SK-N-SH treated with all-trans-retinoic acid at 6 μM for 48 hours (cell line): Measurements from ENCODE around the gene SMARCE1.
"Not testable (repeated sequence)": the region's sequence is repeated elsewhere in the genome, so short reads cannot be mapped to it uniquely, and the experiment has no call there.

Source experiments
- ATAC-seq: fragments of 200-7000 bp; cut with Tn5 transposase; 3 replicates; pipeline ENCODE4 v1.9.1; 2020; ENCODE audit warnings: mild to moderate bottlenecking, moderate library complexity
- ARNTL ChIP-seq: fragments of 450-650 bp; formaldehyde crosslinking; IDR thresholded peaks from 2 replicates; pipeline ENCODE4 v1.5.0; 2020; ENCODE audit warnings: low read depth, mild to moderate bottlenecking, moderate library complexity, borderline replicate concordance
- BACH2 ChIP-seq: fragments of 250-450 bp; sonication (Bioruptor Pico); IDR thresholded peaks from 2 replicates; pipeline ENCODE4 v1.9.0; 2021; ENCODE audit warnings: mild to moderate bottlenecking, borderline replicate concordance
- CSDC2 ChIP-seq: fragments of 250-450 bp; sonication (Bioruptor Pico); IDR thresholded peaks from 2 replicates; pipeline ENCODE4 v1.5.0; 2020; ENCODE audit warnings: mild to moderate bottlenecking, moderate library complexity
- ESRRG ChIP-seq: fragments of 250-450 bp; sonication (Bioruptor Pico); IDR thresholded peaks from 2 replicates; pipeline ENCODE4 v1.6.1; 2021; ENCODE audit warnings: mild to moderate bottlenecking
- GLIS3 ChIP-seq: fragments of 250-450 bp; sonication (Bioruptor Pico); IDR thresholded peaks from 2 replicates; pipeline ENCODE4 v1.5.0; 2020; ENCODE audit warnings: mild to moderate bottlenecking, moderate library complexity
- ISL1 ChIP-seq: fragments of 250-450 bp; sonication (Bioruptor Pico); IDR thresholded peaks from 2 replicates; pipeline ENCODE4 v2.1.2; 2022; ENCODE audit warnings: mild to moderate bottlenecking, moderate library complexity
- OSR1 ChIP-seq: fragments of 250-450 bp; sonication (Bioruptor Pico); IDR thresholded peaks from 2 replicates; pipeline ENCODE4 v1.8.0; 2022; ENCODE audit warnings: moderate library complexity, mild to moderate bottlenecking, inconsistent platforms
- ZC3H10 ChIP-seq: fragments of 250-450 bp; sonication (Bioruptor Pico); IDR thresholded peaks from 2 replicates; pipeline ENCODE4 v1.5.1; 2021; ENCODE audit warnings: mild to moderate bottlenecking, moderate library complexity
- ZFP30 ChIP-seq: fragments of 450-650 bp; formaldehyde crosslinking; IDR thresholded peaks from 2 replicates; pipeline ENCODE4 v1.5.0; 2022; ENCODE audit warnings: mild to moderate bottlenecking, moderate library complexity
- ZNF8 ChIP-seq: fragments of 450-650 bp; formaldehyde crosslinking; IDR thresholded peaks from 2 replicates; pipeline ENCODE4 v1.5.0; 2020; ENCODE audit warnings: mild to moderate bottlenecking, moderate library complexity
- TF ChIP-seq, protein P1 (sequence below): fragments of 250-450 bp; sonication (Bioruptor Pico); IDR thresholded peaks from 2 replicates; pipeline ENCODE4 v1.5.0; 2020; ENCODE audit warnings: mild to moderate bottlenecking, moderate library complexity
- TF ChIP-seq, protein P2 (sequence below): fragments of 250-450 bp; sonication (Bioruptor Pico); IDR thresholded peaks from 2 replicates; pipeline ENCODE4 v1.5.1; 2021; ENCODE audit warnings: mild to moderate bottlenecking, moderate library complexity
- TF ChIP-seq, protein P3 (sequence below): fragments of 250-450 bp; sonication (Bioruptor Pico); IDR thresholded peaks from 2 replicates; pipeline ENCODE4 v1.8.0; 2021; ENCODE audit warnings: low read depth, mild to moderate bottlenecking, moderate library complexity, borderline replicate concordance
- TF ChIP-seq, protein P4 (sequence below): fragments of 250-450 bp; sonication (Bioruptor Pico); IDR thresholded peaks from 2 replicates; pipeline ENCODE4 v1.5.1; 2020; ENCODE audit warnings: low read depth, mild to moderate bottlenecking, moderate library complexity

The SMARCE1 gene

DNA sequence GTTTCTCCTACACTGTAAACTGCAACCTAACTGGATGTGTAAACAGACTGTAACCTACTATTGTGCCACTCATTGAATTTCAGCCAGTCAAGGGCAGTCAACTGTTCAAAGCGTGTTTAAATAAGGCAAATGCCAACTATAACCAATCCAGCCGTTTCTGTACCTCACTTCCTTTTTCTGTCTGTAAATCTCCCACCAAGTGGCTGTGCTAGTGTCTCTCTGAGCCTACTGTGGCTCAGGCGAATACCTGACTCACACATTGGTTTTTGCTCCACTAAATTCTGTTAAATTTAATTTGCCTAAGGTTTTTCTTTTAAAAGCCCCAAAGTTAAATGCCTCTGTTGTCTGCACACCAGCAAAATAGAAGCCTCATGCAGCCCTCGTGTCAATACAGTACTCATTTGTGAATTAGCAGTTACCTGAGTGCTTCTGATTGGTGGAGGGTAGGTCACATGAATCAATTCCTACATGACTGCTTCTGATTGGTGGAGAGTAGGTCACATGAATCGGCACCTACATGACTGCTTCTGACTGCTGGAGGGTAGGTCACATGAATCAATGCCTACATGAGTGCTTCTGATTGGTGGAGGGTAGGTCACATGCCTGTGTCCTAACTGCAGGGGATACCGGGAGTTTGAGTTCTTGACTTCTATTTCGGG lies 51.2 kb downstream of the SMARCE1 start:
- ATAC-seq = peak; percentile 73
- TF ChIP-seq ESRRG (CRISPR knock-in tag) = no peak
- TF ChIP-seq, protein P1, sequence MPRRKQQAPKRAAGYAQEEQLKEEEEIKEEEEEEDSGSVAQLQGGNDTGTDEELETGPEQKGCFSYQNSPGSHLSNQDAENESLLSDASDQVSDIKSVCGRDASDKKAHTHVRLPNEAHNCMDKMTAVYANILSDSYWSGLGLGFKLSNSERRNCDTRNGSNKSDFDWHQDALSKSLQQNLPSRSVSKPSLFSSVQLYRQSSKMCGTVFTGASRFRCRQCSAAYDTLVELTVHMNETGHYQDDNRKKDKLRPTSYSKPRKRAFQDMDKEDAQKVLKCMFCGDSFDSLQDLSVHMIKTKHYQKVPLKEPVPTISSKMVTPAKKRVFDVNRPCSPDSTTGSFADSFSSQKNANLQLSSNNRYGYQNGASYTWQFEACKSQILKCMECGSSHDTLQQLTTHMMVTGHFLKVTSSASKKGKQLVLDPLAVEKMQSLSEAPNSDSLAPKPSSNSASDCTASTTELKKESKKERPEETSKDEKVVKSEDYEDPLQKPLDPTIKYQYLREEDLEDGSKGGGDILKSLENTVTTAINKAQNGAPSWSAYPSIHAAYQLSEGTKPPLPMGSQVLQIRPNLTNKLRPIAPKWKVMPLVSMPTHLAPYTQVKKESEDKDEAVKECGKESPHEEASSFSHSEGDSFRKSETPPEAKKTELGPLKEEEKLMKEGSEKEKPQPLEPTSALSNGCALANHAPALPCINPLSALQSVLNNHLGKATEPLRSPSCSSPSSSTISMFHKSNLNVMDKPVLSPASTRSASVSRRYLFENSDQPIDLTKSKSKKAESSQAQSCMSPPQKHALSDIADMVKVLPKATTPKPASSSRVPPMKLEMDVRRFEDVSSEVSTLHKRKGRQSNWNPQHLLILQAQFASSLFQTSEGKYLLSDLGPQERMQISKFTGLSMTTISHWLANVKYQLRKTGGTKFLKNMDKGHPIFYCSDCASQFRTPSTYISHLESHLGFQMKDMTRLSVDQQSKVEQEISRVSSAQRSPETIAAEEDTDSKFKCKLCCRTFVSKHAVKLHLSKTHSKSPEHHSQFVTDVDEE (CRISPR knock-in tag) = no peak
- TF ChIP-seq ARNTL (CRISPR knock-in tag) = no peak
- no peak for TF ChIP-seq GLIS3 (CRISPR knock-in tag)
- TF ChIP-seq CSDC2 = no peak
- TF ChIP-seq, protein P2, sequence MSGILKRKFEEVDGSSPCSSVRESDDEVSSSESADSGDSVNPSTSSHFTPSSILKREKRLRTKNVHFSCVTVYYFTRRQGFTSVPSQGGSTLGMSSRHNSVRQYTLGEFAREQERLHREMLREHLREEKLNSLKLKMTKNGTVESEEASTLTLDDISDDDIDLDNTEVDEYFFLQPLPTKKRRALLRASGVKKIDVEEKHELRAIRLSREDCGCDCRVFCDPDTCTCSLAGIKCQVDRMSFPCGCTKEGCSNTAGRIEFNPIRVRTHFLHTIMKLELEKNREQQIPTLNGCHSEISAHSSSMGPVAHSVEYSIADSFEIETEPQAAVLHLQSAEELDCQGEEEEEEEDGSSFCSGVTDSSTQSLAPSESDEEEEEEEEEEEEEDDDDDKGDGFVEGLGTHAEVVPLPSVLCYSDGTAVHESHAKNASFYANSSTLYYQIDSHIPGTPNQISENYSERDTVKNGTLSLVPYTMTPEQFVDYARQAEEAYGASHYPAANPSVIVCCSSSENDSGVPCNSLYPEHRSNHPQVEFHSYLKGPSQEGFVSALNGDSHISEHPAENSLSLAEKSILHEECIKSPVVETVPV (CRISPR knock-in tag) = no peak
- TF ChIP-seq ZNF8 (CRISPR knock-in tag) = no peak
- TF ChIP-seq ZFP30 (CRISPR knock-in tag) = no peak
- TF ChIP-seq ISL1 (CRISPR knock-in tag) = no peak
- no peak for TF ChIP-seq BACH2 (CRISPR knock-in tag)
- TF ChIP-seq, protein P3, sequence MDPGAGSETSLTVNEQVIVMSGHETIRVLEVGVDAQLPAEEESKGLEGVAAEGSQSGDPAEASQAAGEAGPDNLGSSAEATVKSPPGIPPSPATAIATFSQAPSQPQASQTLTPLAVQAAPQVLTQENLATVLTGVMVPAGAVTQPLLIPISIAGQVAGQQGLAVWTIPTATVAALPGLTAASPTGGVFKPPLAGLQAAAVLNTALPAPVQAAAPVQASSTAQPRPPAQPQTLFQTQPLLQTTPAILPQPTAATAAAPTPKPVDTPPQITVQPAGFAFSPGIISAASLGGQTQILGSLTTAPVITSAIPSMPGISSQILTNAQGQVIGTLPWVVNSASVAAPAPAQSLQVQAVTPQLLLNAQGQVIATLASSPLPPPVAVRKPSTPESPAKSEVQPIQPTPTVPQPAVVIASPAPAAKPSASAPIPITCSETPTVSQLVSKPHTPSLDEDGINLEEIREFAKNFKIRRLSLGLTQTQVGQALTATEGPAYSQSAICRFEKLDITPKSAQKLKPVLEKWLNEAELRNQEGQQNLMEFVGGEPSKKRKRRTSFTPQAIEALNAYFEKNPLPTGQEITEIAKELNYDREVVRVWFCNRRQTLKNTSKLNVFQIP (CRISPR knock-in tag) = no peak
- TF ChIP-seq ZC3H10 (CRISPR knock-in tag) = no peak

DNA sequence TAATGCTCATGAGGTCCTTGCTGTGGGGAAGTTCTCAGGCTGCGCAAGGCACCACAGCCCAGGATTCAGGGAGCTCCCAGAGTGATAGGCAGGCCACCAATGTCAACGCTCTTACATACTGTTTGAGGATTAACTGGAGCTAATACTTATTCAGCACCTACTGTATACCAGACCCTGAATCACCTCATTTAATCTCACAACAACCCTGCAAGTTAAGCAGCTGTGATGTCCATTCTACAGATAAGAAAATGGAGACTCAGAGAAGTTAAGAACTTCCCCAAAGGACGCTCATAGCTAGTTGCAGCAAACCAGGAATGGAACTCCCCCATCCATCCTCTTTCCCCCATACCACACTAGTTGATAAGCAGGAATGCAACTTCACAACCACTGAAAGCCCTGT lies 56.9 kb downstream of the SMARCE1 start:
- no peak for ATAC-seq
- TF ChIP-seq ISL1 (CRISPR knock-in tag) (no peak), GLIS3 (CRISPR knock-in tag) (no peak), OSR1 (CRISPR knock-in tag) (no peak), ESRRG (CRISPR knock-in tag) (no peak)
- TF ChIP-seq, protein P1 (CRISPR knock-in tag) = no peak
- TF ChIP-seq, all 23 proteins: peak for 0

DNA sequence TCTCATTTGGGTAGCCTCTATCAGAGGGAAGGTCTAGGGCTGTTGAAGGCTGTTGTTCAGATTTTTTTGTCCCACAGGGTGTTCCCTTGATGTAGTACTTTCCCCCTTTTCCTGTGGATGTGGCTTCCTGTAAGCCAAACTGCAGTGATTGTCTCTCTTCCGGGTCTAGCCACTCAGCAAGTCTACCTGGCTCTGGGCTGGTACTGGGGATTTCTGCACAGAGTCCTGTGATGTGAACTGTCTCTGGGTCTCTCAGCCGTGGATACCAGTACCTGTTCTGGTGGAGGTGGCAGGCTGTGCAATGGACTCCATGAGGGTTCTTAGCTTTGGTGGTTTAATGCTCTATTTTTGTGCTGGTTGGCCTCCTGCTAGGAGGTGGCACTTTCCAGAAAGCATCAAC lies 59.1 kb downstream of the SMARCE1 start:
- TF ChIP-seq ESRRG (CRISPR knock-in tag) (no peak), ZNF8 (CRISPR knock-in tag) (no peak)
- TF ChIP-seq, protein P3 (CRISPR knock-in tag) = no peak
- TF ChIP-seq, protein P4, sequence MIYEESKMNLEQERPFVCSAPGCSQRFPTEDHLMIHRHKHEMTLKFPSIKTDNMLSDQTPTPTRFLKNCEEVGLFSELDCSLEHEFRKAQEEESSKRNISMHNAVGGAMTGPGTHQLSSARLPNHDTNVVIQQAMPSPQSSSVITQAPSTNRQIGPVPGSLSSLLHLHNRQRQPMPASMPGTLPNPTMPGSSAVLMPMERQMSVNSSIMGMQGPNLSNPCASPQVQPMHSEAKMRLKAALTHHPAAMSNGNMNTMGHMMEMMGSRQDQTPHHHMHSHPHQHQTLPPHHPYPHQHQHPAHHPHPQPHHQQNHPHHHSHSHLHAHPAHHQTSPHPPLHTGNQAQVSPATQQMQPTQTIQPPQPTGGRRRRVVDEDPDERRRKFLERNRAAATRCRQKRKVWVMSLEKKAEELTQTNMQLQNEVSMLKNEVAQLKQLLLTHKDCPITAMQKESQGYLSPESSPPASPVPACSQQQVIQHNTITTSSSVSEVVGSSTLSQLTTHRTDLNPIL (CRISPR knock-in tag) = no peak
- TF ChIP-seq, all 23 proteins: peak for 0
- no peak for ATAC-seq

DNA sequence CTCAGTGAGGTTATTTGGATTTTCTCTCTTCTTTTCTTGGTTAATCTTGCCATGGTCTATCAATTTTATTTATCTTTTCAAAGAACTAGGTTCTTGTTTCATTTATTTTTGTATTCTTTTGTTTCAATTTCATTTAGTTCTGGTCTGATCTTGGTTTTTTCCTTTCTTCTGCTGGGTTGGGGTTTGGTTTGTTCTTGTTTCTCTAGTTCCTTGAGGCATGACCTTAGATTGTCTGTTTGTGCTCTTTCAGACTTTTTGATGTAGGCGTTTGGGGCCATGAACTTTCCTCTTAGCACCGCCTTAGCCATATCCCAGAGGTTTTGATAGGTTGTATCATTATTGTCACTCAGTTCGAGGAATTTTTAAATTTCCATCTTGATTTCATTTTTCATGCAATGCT lies 61.4 kb downstream of the SMARCE1 start:
- ATAC-seq = not testable (repeated sequence)

DNA sequence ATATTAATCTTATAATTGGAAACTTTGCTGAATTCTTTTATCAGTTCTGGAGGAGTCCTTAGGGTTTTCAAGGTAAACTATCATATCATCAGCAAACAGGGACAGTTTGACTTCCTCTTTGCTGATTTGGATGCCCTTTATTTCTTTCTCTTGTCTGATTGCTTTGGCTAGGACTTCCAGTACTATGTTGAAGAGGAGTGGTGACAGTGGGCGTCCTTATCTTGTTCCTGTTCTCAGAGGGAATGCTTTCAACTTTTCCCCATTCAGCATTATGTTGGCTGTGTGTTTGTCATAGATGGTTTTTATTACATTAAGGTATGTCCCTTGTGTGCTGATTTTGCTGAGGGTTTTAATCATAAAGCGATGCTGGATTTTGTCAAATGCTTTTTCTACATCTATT lies 62.7 kb downstream of the SMARCE1 start:
- not testable (repeated sequence) for ATAC-seq
